GM18907 (cell line): ENCODE results near the gene ST6GALNAC5.

Experiments
- ATAC-seq: cut with Tn5 transposase; IDR thresholded peaks from one replicate; pipeline ENCODE4 v1.9.1; 2021; ENCODE audit warnings: mild to moderate bottlenecking, moderate library complexity; ENCODE audit not compliant: unreplicated experiment

The ST6GALNAC5 gene

GRCh38 chr1:77096496-77097255, 229.4 kb downstream of the ST6GALNAC5 start:
- no peak for ATAC-seq

GRCh38 chr1:77100875-77101274, 233.6 kb downstream of the ST6GALNAC5 start:
- no peak for ATAC-seq

GRCh38 chr1:77103486-77103885, 236.2 kb downstream of the ST6GALNAC5 start:
- ATAC-seq, result no peak

- ATAC-seq, result no peak
Observed at GRCh38 chr1:77104672-77105071, 237.4 kb downstream of the ST6GALNAC5 start.
